Ovary (tissue), 3 donors: ENCODE results near the gene SPEG.

Experiments
- CTCF ChIP-seq, 3 donors: fragments of 450-650 bp in 2 of 3; fragments of 200-600 bp in 1 of 3; IDR thresholded peaks; one replicate each; pipeline versions ENCODE4 v1.5.1 to v1.8.0; 2016 to 2022; ENCODE audit warnings: antibody characterized with exemption in 3 of 3, mild to moderate bottlenecking in 1 of 3
- EP300 ChIP-seq: sonication (generic); formaldehyde crosslinking; IDR thresholded peaks from one replicate; pipeline ENCODE4 v1.6.1; 2017; ENCODE audit warnings: antibody characterized with exemption
- POLR2A ChIP-seq: fragments of 450-650 bp; IDR thresholded peaks from one replicate; pipeline ENCODE4 v1.6.1; 2017; ENCODE audit warnings: antibody characterized with exemption, mild to moderate bottlenecking, moderate library complexity
- donor health status: DM: no; HTN: no; CAD: no.

GRCh38 chr2:219495531-219496122 lies 61.0 kb downstream of the SPEG start:
- TF ChIP-seq CTCF (IDR thresholded peaks at IDR 0.05) (peak in 2 of 3 donors; percentile 42 to 60), POLR2A (no peak), EP300 (no peak)
